Common myeloid progenitor, CD34-positive (primary cell): ENCODE data around the gene MTCH1.

Source experiments
- CTCF ChIA-PET: fragments of 350-600 bp; sonication (Branson Sonifier 250); formaldehyde crosslinking; loops from one replicate; lab custom pipeline; 2021; ENCODE audit warnings: antibody characterized with exemption; lab: Charles Lee
- POLR2A ChIA-PET: fragments of 350-600 bp; sonication (Branson Sonifier 250); formaldehyde crosslinking; loops from one replicate; lab custom pipeline; 2021; ENCODE audit warnings: antibody characterized with exemption; lab: Charles Lee
- DNase-seq, 3 donors: peaks; one replicate each; pipeline versions ENCODE4 v3.0.0 to v3.0.0-alpha.2; 2013
- H3K27ac ChIP-seq, 2 experiments: 1 replicate in 1 of 2; 2 replicates in 1 of 2; pipeline ENCODE4 v1.7.0; 2013; ENCODE audit warnings: inconsistent platforms in 2 of 2, low read length in 2 of 2, mild to moderate bottlenecking in 2 of 2, low read depth in 1 of 2, moderate library complexity in 1 of 2; ENCODE audit not compliant: severe bottlenecking in 2 of 2, insufficient read depth in 1 of 2, poor library complexity in 1 of 2
- H3K27me3 ChIP-seq, 5 experiments: replicated peaks in 2 of 5; 1 replicate in 3 of 5; 2 replicates in 2 of 5; pipeline versions ENCODE4 v1.6.1 to v1.7.0; 2013; ENCODE audit warnings: low read length in 4 of 5, mild to moderate bottlenecking in 2 of 5, moderate library complexity in 2 of 5, inconsistent platforms in 1 of 5; ENCODE audit not compliant: insufficient read depth in 5 of 5, control insufficient read depth in 4 of 5
- H3K36me3 ChIP-seq, 4 experiments: 1 replicate in 2 of 4; 2 replicates in 2 of 4; pipeline versions ENCODE4 v1.6.1 to v1.7.0; 2013; ENCODE audit warnings: low read length in 3 of 4, control low read depth in 1 of 4, mild to moderate bottlenecking in 1 of 4; ENCODE audit not compliant: control insufficient read depth in 4 of 4, insufficient read depth in 4 of 4
- H3K4me1 ChIP-seq, 4 experiments: 1 replicate in 3 of 4; 2 replicates in 1 of 4; pipeline versions ENCODE4 v1.6.1 to v1.7.1; 2013; ENCODE audit warnings: low read length in 3 of 4, mild to moderate bottlenecking in 3 of 4, control low read depth in 1 of 4, inconsistent platforms in 1 of 4, moderate library complexity in 1 of 4; ENCODE audit not compliant: control insufficient read depth in 4 of 4, insufficient read depth in 4 of 4; ENCODE audit errors: control extremely low read depth in 1 of 4
- H3K4me3 ChIP-seq, 7 experiments: 1 replicate in 4 of 7; 2 replicates in 3 of 7; pipeline versions ENCODE4 v1.5.1 to v1.7.0; 2013; ENCODE audit warnings: mild to moderate bottlenecking in 7 of 7, low read length in 6 of 7, moderate library complexity in 6 of 7, inconsistent platforms in 2 of 7, low read depth in 2 of 7, control low read depth in 1 of 7; ENCODE audit not compliant: insufficient read depth in 4 of 7, control insufficient read depth in 1 of 7; ENCODE audit errors: extremely low read depth in 1 of 7
- H3K9me3 ChIP-seq, 5 experiments: 1 replicate in 4 of 5; 2 replicates in 1 of 5; pipeline versions ENCODE4 v1.6.1 to v1.7.1; 2013; ENCODE audit warnings: low read length in 4 of 5, mild to moderate bottlenecking in 2 of 5, inconsistent platforms in 1 of 5, low read depth in 1 of 5, moderate library complexity in 1 of 5; ENCODE audit not compliant: control insufficient read depth in 4 of 5, insufficient read depth in 2 of 5; ENCODE audit errors: control extremely low read depth in 1 of 5
- WGBS: methylation state at CpG from one replicate; pipeline ENCODE4 v1.1.5; 2013; ENCODE audit not compliant: insufficient coverage; 5-methylcytosine and 5-hydroxymethylcytosine counted together

Gene MTCH1

GRCh38 chr6:36958775-36959554 lies 27.0 kb downstream of the MTCH1 start:
- H3K27me3 ChIP-seq = peaks cover 0 to 70% (median 41%) of the 10 kb centered on the region in 5 experiments
- POLR2A ChIA-PET = no interaction called here
- no peak for DNase-seq
- CTCF ChIA-PET = interaction anchor here (1.4 kb wide), 1 partner anchor 10 kb away, joined by 3 read pairs; no protein-coding TSS in a partner anchor
- no peaks in the 10 kb centered on the region for H3K36me3 ChIP-seq
- no peaks in the 10 kb centered on the region for H3K9me3 ChIP-seq
- peaks cover 0 to 34% (median 30%) of the 10 kb centered on the region in 4 experiments for H3K4me1 ChIP-seq
- WGBS = 92% methylated on average over 43 of the region's 44 CpGs
- H3K4me3 ChIP-seq = no peak overlapping the region
- H3K27ac ChIP-seq = no peak overlapping the region

- Histone ChIP-seq H3K4me1 (peaks cover 0 to 29% (median 25%) of the 10 kb centered on the region in 4 experiments), H3K36me3 (no peaks in the 10 kb centered on the region), H3K4me3 (no peak overlapping the region), H3K27me3 (peaks cover 0 to 74% (median 41%) of the 10 kb centered on the region in 5 experiments), H3K27ac (no peak overlapping the region), H3K9me3 (no peaks in the 10 kb centered on the region)
- ChIA-PET POLR2A (no interaction called here), CTCF (interaction anchor here (1.0 to 1.4 kb wide), 2 partner anchors 11 to 191 kb away, joined by 3 read pairs; no protein-coding TSS in a partner anchor)
- 93% methylated on average over 7 of the region's 9 CpGs for WGBS
- no peak for DNase-seq
These were observed 28.2 kb downstream of the MTCH1 start for GRCh38 chr6:36957773-36958271.

- Histone ChIP-seq H3K4me1 (peaks cover 0 to 29% (median 23%) of the 10 kb centered on the region in 4 experiments), H3K9me3 (no peaks in the 10 kb centered on the region), H3K4me3 (no peak overlapping the region), H3K27me3 (peaks cover 0 to 78% (median 38%) of the 10 kb centered on the region in 5 experiments), H3K27ac (no peak overlapping the region), H3K36me3 (no peaks in the 10 kb centered on the region)
- ChIA-PET CTCF (interaction anchor here (0.7 to 1.5 kb wide), 6 partner anchors 10 to 65 kb away, joined by 3 to 5 read pairs (median 4); no protein-coding TSS in a partner anchor), POLR2A (interaction anchor here (0.5 to 0.6 kb wide), 2 partner anchors 42 to 276 kb away, joined by 3 read pairs; no protein-coding TSS in a partner anchor)
- no peak for DNase-seq
These were observed 29.6 kb downstream of the MTCH1 start for GRCh38 chr6:36956446-36956820.

- ChIA-PET CTCF (interaction anchor here (0.7 to 2.5 kb wide), 6 partner anchors 9 to 66 kb away, joined by 3 to 8 read pairs (median 4); no protein-coding TSS in a partner anchor), POLR2A (interaction anchor here (0.5 to 0.6 kb wide), 2 partner anchors 42 to 275 kb away, joined by 3 read pairs; no protein-coding TSS in a partner anchor)
- peak in 1 of 3 donors; percentile 21 for DNase-seq
- Histone ChIP-seq H3K9me3 (no peaks in the 10 kb centered on the region), H3K27me3 (peaks cover 0 to 78% (median 32%) of the 10 kb centered on the region in 5 experiments), H3K4me1 (peaks cover 0 to 29% (median 23%) of the 10 kb centered on the region in 4 experiments), H3K4me3 (no peak overlapping the region), H3K36me3 (no peaks in the 10 kb centered on the region), H3K27ac (no peak overlapping the region)
- WGBS = 78% methylated on average over 7 of the region's 9 CpGs
These were observed 30.1 kb downstream of the MTCH1 start for GRCh38 chr6:36955671-36956445.

- POLR2A ChIA-PET = interaction anchor here (1.6 kb wide), 1 partner anchor 43 kb away, joined by 5 read pairs; no protein-coding TSS in a partner anchor
- Histone ChIP-seq H3K4me1 (peaks cover 0 to 29% (median 23%) of the 10 kb centered on the region in 4 experiments), H3K36me3 (no peaks in the 10 kb centered on the region), H3K27me3 (peaks cover 0 to 78% (median 30%) of the 10 kb centered on the region in 5 experiments), H3K4me3 (no peak overlapping the region), H3K27ac (no peak overlapping the region), H3K9me3 (no peaks in the 10 kb centered on the region)
- DNase-seq = peak in 1 of 3 donors; percentile 25
- CTCF ChIA-PET = interaction anchor here (1.2 to 2.5 kb wide), 5 partner anchors 8 to 63 kb away, joined by 3 to 8 read pairs (median 4); no protein-coding TSS in a partner anchor
- 31% methylated on average over 5 of the region's 6 CpGs for WGBS
These were observed 30.9 kb downstream of the MTCH1 start for GRCh38 chr6:36955136-36955535.

- Histone ChIP-seq H3K27ac (no peak within 1 kb of the TSS), H3K4me3 (peak within 1 kb of the TSS in 1 of 7 experiments; percentile 1), H3K36me3 (no peaks in the 10 kb centered on the region), H3K9me3 (no peaks in the 10 kb centered on the region), H3K27me3 (peaks cover 0 to 81% (median 32%) of the 10 kb centered on the region in 5 experiments), H3K4me1 (peaks cover 0 to 29% (median 23%) of the 10 kb centered on the region in 4 experiments)
- DNase-seq = peak; percentile 92 to 99 (median 97)
- ChIA-PET CTCF (interaction anchor here (0.7 to 2.5 kb wide), 10 partner anchors 9 to 80 kb away, joined by 3 to 8 read pairs (median 3); partner anchors contain the start of gene PPIL1), POLR2A (interaction anchor here (0.6 to 1.6 kb wide), 4 partner anchors 10 to 188 kb away, joined by 3 to 5 read pairs (median 4); partner anchors contain the start of gene MTCH1)
- WGBS = 20% methylated on average over 10 of the region's 14 CpGs
These were observed 31.6 kb downstream of the MTCH1 start, which contains the start of gene PI16 for GRCh38 chr6:36954262-36954931. Gene PI16 (plus strand): TSS chr6:36954738. CDS start chr6:36954761, 23 bp downstream.
